ENCODE results near the gene PTER.

DNA sequence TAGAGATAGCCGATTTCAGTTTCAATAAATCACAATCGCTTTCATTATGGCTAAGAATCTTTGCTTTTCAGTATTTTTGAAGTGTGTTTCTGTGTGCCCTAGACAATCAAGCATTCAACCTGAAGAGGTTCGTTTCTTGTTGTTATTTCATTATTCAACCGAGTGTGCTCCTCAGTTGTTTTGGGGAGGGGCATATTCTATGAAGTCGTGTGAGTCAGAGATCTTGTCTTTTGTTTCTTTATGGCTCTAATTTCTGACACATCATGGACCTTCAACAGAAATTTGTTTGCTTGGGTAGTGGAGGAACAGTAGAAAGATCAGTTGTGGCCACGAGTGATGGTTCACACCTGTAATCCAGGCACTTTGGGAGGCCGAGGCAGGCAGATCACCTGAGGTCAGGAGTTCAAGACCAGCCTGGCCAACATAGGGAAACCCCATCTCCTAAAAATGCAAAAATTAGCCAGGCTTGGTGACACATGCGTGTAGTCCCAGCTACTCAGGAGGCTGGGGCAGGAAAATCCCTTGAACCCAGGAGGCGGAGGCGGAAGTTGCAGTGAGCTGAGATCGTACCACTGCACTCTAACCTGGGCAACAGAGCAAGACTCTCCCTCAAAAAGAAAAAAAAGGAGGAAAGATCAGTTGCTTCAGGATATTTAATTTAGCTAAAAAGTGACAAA lies 46.6 kb downstream of the PTER start:
- TF ChIP-seq, protein P1, sequence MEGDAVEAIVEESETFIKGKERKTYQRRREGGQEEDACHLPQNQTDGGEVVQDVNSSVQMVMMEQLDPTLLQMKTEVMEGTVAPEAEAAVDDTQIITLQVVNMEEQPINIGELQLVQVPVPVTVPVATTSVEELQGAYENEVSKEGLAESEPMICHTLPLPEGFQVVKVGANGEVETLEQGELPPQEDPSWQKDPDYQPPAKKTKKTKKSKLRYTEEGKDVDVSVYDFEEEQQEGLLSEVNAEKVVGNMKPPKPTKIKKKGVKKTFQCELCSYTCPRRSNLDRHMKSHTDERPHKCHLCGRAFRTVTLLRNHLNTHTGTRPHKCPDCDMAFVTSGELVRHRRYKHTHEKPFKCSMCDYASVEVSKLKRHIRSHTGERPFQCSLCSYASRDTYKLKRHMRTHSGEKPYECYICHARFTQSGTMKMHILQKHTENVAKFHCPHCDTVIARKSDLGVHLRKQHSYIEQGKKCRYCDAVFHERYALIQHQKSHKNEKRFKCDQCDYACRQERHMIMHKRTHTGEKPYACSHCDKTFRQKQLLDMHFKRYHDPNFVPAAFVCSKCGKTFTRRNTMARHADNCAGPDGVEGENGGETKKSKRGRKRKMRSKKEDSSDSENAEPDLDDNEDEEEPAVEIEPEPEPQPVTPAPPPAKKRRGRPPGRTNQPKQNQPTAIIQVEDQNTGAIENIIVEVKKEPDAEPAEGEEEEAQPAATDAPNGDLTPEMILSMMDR (IDR thresholded peaks at IDR 0.05; ENCODE audit: low read length): no peak
- TF ChIP-seq EZH2 (optimal IDR thresholded peaks at IDR 0.05; ENCODE audit: low read depth, low read length) (no peak), EZH2phosphoT487 (IDR thresholded peaks at IDR 0.05; ENCODE audit: low read length) (no peak)
